ENCODE measurements around the gene CCDC159. TPM values are rescaled to one million over a fixed set of nuclear protein-coding genes. Genes with fewer than 3 reads are reported as not detected.
"Not testable (repeated sequence)": the region's sequence is repeated elsewhere in the genome, so short reads cannot be mapped to it uniquely, and the experiment has no call there.

Gene CCDC159
- total and polyA plus RNA-seq, 4 donors: 14.9 to 52.2 (median 39.0) TPM

DNA sequence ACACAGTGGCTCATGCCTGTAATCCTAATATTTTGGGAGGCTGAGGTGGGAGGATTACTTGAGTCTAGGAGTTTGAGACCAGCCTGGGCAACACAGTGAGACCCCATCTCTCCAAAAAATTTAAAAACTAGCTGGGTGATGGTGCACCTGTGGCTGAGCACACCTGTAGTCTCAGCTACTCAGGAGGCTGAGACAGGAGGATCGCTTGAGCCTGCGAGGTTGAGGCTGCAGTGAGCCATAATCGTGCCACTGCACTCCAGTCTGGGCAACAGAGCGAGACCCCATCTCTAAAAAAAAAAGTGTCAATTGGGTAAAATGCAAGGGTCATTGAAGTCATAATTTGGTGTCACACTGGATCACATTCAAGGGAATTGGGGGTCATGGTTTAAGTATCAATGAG is 7.8 kb downstream of the CCDC159 start:
- H3K27me3 ChIP-seq (ENCODE audit: control insufficient read depth, insufficient read depth, low read length); H3K9me3 ChIP-seq (ENCODE audit: control insufficient read depth, insufficient read depth, low read length); DNase-seq (ENCODE audit: low read depth in 4 of 6, low spot score in 6 of 6); H3K27ac ChIP-seq (ENCODE audit: low read depth, low read length); H3K4me3 ChIP-seq (ENCODE audit: low read depth, low read length): not testable (repeated sequence)
- H3K36me3 ChIP-seq (ENCODE audit: control insufficient read depth, insufficient read depth, low read length): peaks cover 28% of the 10 kb centered on the region
- H3K4me1 ChIP-seq (ENCODE audit: control insufficient read depth, insufficient read depth, low read length): peaks cover 28% of the 10 kb centered on the region
- WGBS (ENCODE audit: insufficient coverage): 94% methylated on average over 4 of the region's 4 CpGs

DNA sequence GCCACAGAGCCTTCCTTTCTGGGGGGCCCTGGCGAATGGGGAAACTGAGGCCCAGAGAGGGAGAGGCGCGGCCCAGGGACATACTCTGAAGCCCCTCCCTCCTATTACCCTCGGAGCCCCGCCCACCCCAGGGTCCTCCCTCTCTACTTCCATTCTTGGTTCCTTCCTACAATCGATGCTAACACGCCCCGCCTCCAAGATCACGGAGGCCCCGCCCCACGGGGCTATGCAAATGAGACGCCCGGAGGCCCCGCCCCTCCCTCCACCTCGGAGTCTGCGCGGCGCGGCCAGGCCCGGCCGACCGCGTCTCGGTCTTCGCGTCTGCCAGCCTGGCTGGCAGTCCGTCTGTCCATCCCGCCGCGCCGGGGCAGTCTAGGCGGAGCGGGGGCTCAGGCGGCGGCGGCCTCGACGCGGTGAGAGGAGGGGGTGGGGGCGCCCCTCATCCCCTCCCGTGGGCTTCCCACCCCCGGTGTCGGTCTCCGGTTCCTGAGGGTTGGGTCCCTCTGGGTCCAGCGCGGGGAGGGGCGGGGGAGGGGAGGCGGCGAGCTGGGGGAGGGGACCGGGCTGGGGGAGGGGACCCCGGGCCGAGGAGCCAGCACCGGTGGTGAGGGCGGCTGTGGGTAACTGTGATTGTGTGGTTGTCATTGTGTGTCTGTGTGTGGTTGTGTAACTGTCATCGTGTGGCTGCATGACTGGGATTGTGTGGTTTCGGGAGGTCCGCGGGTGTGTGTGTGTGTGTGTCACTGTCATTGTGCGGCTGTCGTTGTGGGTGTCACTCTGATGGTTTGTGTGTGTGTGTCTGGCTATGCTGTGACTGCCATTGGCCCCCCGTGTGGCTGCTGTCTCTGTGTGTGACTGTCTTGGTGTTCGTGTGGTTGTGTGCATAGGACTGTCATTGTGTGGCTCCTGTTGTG is 9.1 kb downstream of the CCDC159 start, which contains the start of gene PLPPR2:
TSS of gene PLPPR2 (plus strand) at position 273 of the 914 bp plus-strand sequence. CDS start 2,242 bp downstream, outside the sequence.
- H3K4me3 ChIP-seq (ENCODE audit: low read depth, low read length): peak within 1 kb of the TSS; percentile 67
- no peaks in the 10 kb centered on the region for H3K27me3 ChIP-seq (ENCODE audit: control insufficient read depth, insufficient read depth, low read length)
- peak in 5 of 6 donors; percentile 91 to 99 (median 93) for DNase-seq (ENCODE audit: low read depth in 4 of 6, low spot score in 6 of 6)
- H3K9me3 ChIP-seq (ENCODE audit: control insufficient read depth, insufficient read depth, low read length): no peaks in the 10 kb centered on the region
- H3K36me3 ChIP-seq (ENCODE audit: control insufficient read depth, insufficient read depth, low read length): peaks cover 41% of the 10 kb centered on the region
- H3K4me1 ChIP-seq (ENCODE audit: control insufficient read depth, insufficient read depth, low read length): peaks cover 28% of the 10 kb centered on the region
- 3% methylated on average over 46 of the region's 62 CpGs for WGBS (ENCODE audit: insufficient coverage)
- peak within 1 kb of the TSS; percentile 8 for H3K27ac ChIP-seq (ENCODE audit: low read depth, low read length)

DNA sequence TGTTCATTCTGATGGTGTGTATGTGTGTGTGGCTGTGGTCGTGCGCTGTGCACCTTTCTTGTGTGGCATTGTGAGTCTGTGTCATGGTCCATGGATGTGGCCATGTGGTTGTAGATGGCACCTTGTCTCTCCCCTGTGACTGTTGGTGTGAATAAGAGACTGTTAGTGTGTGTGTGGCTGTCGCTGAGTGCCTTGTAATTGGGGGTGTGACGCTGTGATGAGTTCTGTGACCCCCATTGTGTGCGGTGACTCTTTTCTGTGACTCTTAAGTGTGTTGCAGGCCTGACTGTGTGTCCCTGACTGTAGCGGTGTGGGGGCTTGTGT is 9.7 kb downstream of the CCDC159 start:
- Histone ChIP-seq H3K4me3 (ENCODE audit: low read depth, low read length) (peak overlapping the region; percentile 67), H3K36me3 (ENCODE audit: control insufficient read depth, insufficient read depth, low read length) (peaks cover 47% of the 10 kb centered on the region), H3K27me3 (ENCODE audit: control insufficient read depth, insufficient read depth, low read length) (no peaks in the 10 kb centered on the region), H3K27ac (ENCODE audit: low read depth, low read length) (no peak overlapping the region), H3K9me3 (ENCODE audit: control insufficient read depth, insufficient read depth, low read length) (no peaks in the 10 kb centered on the region), H3K4me1 (ENCODE audit: control insufficient read depth, insufficient read depth, low read length) (peaks cover 28% of the 10 kb centered on the region)
- 64% methylated on average over 6 of the region's 6 CpGs for WGBS (ENCODE audit: insufficient coverage)
- no peak for DNase-seq (ENCODE audit: low read depth in 4 of 6, low spot score in 6 of 6)

DNA sequence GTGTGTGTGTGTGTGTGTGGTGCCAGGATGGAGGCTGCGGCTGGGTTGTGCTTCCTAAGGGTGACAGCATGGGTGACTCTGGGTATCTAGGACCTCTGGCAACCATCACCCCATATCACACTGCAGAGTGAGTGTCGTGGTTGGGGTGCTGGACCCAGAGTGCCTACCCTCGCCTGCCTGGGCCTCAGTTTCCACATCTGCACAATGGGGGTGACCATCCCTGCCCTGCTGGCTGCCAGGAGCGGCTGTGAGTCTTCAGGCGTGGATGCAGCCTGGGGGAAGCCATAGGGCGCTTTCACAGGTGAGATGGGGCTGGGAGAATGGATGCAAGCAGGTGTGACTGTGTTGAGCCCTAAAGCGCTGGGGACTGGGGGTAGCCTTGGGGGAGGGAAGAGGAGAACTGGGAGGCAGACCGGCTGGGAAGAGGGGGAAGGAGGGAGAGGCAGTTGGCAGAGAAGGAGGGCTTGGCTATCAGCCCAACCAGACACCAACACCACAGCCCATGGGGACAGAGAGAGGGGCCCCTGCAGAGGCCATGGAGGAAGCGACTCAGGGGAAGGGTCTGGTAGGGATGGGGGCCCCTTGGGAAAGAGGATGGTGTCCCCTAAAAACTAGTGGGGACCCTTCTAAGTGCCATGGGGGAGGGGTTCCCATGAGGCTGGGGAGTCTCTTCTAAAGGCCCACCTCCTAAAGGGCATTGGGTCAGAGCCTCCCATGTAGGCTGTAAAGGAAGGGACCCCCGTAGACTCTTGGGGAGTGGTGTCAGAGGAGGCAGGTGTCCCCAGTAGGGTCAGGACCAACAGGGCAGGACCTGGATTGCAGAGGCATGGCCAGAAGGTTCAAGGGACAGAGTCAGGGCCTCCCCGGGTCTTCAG is 10.6 kb downstream of the CCDC159 start:
- Histone ChIP-seq H3K27me3 (ENCODE audit: control insufficient read depth, insufficient read depth, low read length) (no peaks in the 10 kb centered on the region), H3K36me3 (ENCODE audit: control insufficient read depth, insufficient read depth, low read length) (peaks cover 56% of the 10 kb centered on the region), H3K27ac (ENCODE audit: low read depth, low read length) (no peak overlapping the region), H3K4me3 (ENCODE audit: low read depth, low read length) (peak overlapping the region; percentile 67), H3K9me3 (ENCODE audit: control insufficient read depth, insufficient read depth, low read length) (no peaks in the 10 kb centered on the region), H3K4me1 (ENCODE audit: control insufficient read depth, insufficient read depth, low read length) (peaks cover 32% of the 10 kb centered on the region)
- no peak for DNase-seq (ENCODE audit: low read depth in 4 of 6, low spot score in 6 of 6)
- WGBS (ENCODE audit: insufficient coverage): 81% methylated on average over 6 of the region's 11 CpGs

DNA sequence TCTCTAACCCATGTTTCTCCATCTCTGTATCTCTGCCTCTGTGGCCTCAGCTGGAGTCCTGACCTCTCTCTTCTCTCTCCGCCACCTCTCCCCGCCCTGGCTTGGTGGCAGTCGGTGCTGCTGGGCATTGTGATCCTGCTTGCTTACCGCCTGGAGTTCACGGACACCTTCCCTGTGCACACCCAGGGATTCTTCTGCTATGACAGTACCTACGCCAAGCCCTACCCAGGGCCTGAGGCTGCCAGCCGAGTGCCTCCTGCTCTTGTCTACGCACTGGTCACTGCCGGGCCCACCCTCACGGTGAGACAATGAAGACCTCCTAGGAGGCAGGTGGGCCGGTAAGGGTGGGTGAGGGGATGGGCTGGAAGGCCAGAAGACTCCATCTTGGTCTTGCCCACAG is 13.1 kb downstream of the CCDC159 start:
- H3K27ac ChIP-seq (ENCODE audit: low read depth, low read length): no peak overlapping the region
- H3K4me1 ChIP-seq (ENCODE audit: control insufficient read depth, insufficient read depth, low read length): peaks cover 35% of the 10 kb centered on the region
- no peak overlapping the region for H3K4me3 ChIP-seq (ENCODE audit: low read depth, low read length)
- H3K9me3 ChIP-seq (ENCODE audit: control insufficient read depth, insufficient read depth, low read length): no peaks in the 10 kb centered on the region
- H3K36me3 ChIP-seq (ENCODE audit: control insufficient read depth, insufficient read depth, low read length): peaks cover 79% of the 10 kb centered on the region
- no peak for DNase-seq (ENCODE audit: low read depth in 4 of 6, low spot score in 6 of 6)
- 82% methylated on average over 11 of the region's 11 CpGs for WGBS (ENCODE audit: insufficient coverage)
- no peaks in the 10 kb centered on the region for H3K27me3 ChIP-seq (ENCODE audit: control insufficient read depth, insufficient read depth, low read length)

DNA sequence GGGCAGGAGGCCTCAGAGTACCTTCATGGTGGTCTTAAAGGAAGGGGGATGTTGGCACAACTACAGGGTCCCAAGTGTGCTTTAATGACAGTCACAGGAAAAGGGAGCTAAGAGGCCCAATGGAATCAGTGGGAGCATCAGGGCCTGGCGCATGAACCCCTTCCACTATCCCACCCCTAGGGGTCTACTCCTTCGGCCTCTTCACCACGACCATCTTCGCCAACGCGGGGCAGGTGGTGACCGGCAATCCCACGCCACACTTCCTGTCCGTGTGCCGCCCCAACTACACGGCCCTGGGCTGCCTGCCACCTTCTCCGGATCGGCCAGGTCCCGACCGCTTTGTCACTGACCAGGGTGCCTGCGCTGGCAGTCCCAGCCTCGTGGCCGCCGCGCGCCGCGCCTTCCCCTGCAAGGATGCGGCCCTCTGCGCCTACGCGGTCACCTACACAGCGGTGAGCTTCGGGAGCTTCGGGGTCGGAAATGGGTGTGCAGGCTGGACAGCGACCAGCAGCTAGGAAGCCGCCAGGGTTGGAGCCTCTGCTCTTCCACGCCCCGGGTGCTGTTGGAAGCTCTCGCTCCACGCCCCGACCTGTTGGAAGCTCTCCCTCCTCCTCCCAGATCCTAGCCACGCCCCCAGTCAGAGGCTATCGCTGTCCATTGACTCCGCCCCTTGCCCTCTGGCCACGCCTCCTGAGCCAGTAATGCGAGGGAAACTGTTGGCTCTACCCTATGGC is 14.9 kb downstream of the CCDC159 start:
- Histone ChIP-seq H3K4me1 (ENCODE audit: control insufficient read depth, insufficient read depth, low read length) (peaks cover 35% of the 10 kb centered on the region), H3K27me3 (ENCODE audit: control insufficient read depth, insufficient read depth, low read length) (no peaks in the 10 kb centered on the region), H3K9me3 (ENCODE audit: control insufficient read depth, insufficient read depth, low read length) (no peaks in the 10 kb centered on the region), H3K27ac (ENCODE audit: low read depth, low read length) (no peak overlapping the region), H3K4me3 (ENCODE audit: low read depth, low read length) (no peak overlapping the region), H3K36me3 (ENCODE audit: control insufficient read depth, insufficient read depth, low read length) (peaks cover 96% of the 10 kb centered on the region)
- WGBS (ENCODE audit: insufficient coverage): 33% methylated on average over 43 of the region's 43 CpGs
- no peak for DNase-seq (ENCODE audit: low read depth in 4 of 6, low spot score in 6 of 6)

DNA sequence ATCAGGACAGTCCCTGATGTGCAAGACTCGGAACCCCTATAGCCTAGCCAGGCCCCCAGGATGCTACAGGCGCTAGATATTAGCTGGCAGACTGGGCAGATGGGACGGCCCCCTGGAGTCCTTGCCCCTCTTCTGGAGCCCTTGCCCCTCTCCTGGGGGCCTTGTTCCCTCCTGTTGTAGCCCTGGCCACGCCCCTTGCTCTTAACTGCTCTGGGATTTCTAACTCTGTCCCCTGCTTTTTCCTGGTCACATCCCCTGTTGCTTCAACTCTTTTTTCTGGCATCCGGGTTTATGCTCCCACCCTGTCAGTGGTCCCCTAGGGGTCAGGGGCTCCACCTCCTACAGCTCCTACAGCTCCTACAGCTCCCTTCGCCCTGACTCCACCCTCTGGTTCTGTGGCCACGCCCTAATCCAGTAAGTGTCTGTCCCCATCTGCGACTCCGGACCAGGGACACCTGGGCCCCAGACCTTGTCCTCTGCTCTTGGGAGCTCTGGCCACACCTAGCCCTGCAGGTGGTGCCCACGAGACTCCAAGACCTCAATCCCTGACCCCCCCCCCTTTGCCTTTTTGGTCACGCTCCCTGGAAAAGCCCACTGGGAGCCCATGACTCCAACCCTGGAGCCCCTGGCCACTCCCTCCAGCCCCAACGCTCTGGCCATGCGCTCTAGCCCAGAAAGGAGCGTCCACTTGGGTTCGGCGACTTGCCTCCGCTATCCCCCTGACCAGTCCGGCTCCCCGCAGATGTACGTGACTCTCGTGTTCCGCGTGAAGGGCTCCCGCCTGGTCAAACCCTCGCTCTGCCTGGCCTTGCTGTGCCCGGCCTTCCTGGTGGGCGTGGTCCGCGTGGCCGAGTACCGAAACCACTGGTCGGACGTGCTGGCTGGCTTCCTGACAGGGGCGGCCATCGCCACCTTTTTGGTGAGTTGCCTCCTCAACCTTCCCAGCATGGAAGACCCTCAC is 15.7 kb downstream of the CCDC159 start:
- Histone ChIP-seq H3K27me3 (ENCODE audit: control insufficient read depth, insufficient read depth, low read length) (no peaks in the 10 kb centered on the region), H3K36me3 (ENCODE audit: control insufficient read depth, insufficient read depth, low read length) (peaks cover 89% of the 10 kb centered on the region), H3K27ac (ENCODE audit: low read depth, low read length) (no peak overlapping the region), H3K4me3 (ENCODE audit: low read depth, low read length) (no peak overlapping the region), H3K9me3 (ENCODE audit: control insufficient read depth, insufficient read depth, low read length) (no peaks in the 10 kb centered on the region), H3K4me1 (ENCODE audit: control insufficient read depth, insufficient read depth, low read length) (peaks cover 26% of the 10 kb centered on the region)
- no peak for DNase-seq (ENCODE audit: low read depth in 4 of 6, low spot score in 6 of 6)
- 70% methylated on average over 34 of the region's 35 CpGs for WGBS (ENCODE audit: insufficient coverage)

DNA sequence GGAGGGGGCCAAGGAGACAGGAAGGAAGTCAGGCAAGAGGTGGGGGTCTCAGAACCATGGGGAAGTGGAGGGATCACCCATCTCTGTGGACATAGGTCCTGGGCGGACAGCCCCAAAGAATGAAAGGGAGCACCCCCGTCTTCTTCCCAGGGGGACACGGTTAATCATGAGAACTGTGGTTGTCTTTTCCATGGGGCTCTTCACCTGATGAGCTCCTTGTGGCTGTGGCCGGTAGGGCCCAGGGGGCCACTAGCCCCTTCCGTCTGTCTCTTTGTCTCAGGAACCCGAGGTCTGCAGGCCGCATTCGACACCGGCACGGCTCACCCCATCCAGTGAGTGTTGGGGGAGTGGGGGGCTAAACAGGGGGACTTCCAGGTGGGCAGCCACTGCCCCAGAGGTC is 17.6 kb downstream of the CCDC159 start:
- H3K27ac ChIP-seq (ENCODE audit: low read depth, low read length): no peak overlapping the region
- peaks cover 21% of the 10 kb centered on the region for H3K4me1 ChIP-seq (ENCODE audit: control insufficient read depth, insufficient read depth, low read length)
- 93% methylated on average over 10 of the region's 10 CpGs for WGBS (ENCODE audit: insufficient coverage)
- H3K9me3 ChIP-seq (ENCODE audit: control insufficient read depth, insufficient read depth, low read length): no peaks in the 10 kb centered on the region
- no peak overlapping the region for H3K4me3 ChIP-seq (ENCODE audit: low read depth, low read length)
- peaks cover 70% of the 10 kb centered on the region for H3K36me3 ChIP-seq (ENCODE audit: control insufficient read depth, insufficient read depth, low read length)
- H3K27me3 ChIP-seq (ENCODE audit: control insufficient read depth, insufficient read depth, low read length): no peaks in the 10 kb centered on the region
- no peak for DNase-seq (ENCODE audit: low read depth in 4 of 6, low spot score in 6 of 6)
